ENCODE data around the gene MOXD1.

MOXD1 gene

GRCh38 chr6:132298344-132298949 is 102.8 kb downstream of the MOXD1 start:
- no peak overlapping the region for H3K27ac ChIP-seq (ENCODE audit: low read depth, low read length)
- H3K36me3 ChIP-seq (ENCODE audit: insufficient read depth, low read length) = no peaks in the 10 kb centered on the region
- H3K27me3 ChIP-seq (ENCODE audit: control insufficient read depth in 1 of 2, insufficient read depth in 2 of 2, low read length in 2 of 2) = no peaks in the 10 kb centered on the region
- no peak overlapping the region for H3K4me3 ChIP-seq (ENCODE audit: low read depth in 1 of 2, low read length in 2 of 2)
- H3K9ac ChIP-seq (ENCODE audit: low read length) = no peak overlapping the region
- no peaks in the 10 kb centered on the region for H3K9me3 ChIP-seq (ENCODE audit: low read length)
- H3K4me1 ChIP-seq (ENCODE audit: insufficient read depth, low read length) = no peaks in the 10 kb centered on the region

GRCh38 chr6:132289756-132290155 is 111.5 kb downstream of the MOXD1 start:
- Histone ChIP-seq H3K27ac (ENCODE audit: low read depth, low read length) (no peak overlapping the region), H3K4me3 (ENCODE audit: low read depth in 1 of 2, low read length in 2 of 2) (no peak overlapping the region), H3K27me3 (ENCODE audit: control insufficient read depth in 1 of 2, insufficient read depth in 2 of 2, low read length in 2 of 2) (no peaks in the 10 kb centered on the region), H3K9ac (ENCODE audit: low read length) (no peak overlapping the region), H3K4me1 (ENCODE audit: insufficient read depth, low read length) (no peaks in the 10 kb centered on the region), H3K9me3 (ENCODE audit: low read length) (no peaks in the 10 kb centered on the region), H3K36me3 (ENCODE audit: insufficient read depth, low read length) (no peaks in the 10 kb centered on the region)

- Histone ChIP-seq H3K27ac (ENCODE audit: low read depth, low read length) (no peak overlapping the region), H3K4me3 (ENCODE audit: low read depth in 1 of 2, low read length in 2 of 2) (no peak overlapping the region), H3K4me1 (ENCODE audit: insufficient read depth, low read length) (no peaks in the 10 kb centered on the region), H3K27me3 (ENCODE audit: control insufficient read depth in 1 of 2, insufficient read depth in 2 of 2, low read length in 2 of 2) (no peaks in the 10 kb centered on the region), H3K36me3 (ENCODE audit: insufficient read depth, low read length) (no peaks in the 10 kb centered on the region), H3K9me3 (ENCODE audit: low read length) (no peaks in the 10 kb centered on the region), H3K9ac (ENCODE audit: low read length) (no peak overlapping the region)
Observed at GRCh38 chr6:132287101-132287500, 114.2 kb downstream of the MOXD1 start.

GRCh38 chr6:132286298-132287019 is 114.8 kb downstream of the MOXD1 start:
- Histone ChIP-seq H3K27me3 (ENCODE audit: control insufficient read depth in 1 of 2, insufficient read depth in 2 of 2, low read length in 2 of 2) (no peaks in the 10 kb centered on the region), H3K4me1 (ENCODE audit: insufficient read depth, low read length) (no peaks in the 10 kb centered on the region), H3K27ac (ENCODE audit: low read depth, low read length) (no peak overlapping the region), H3K4me3 (ENCODE audit: low read depth in 1 of 2, low read length in 2 of 2) (no peak overlapping the region), H3K9me3 (ENCODE audit: low read length) (no peaks in the 10 kb centered on the region), H3K36me3 (ENCODE audit: insufficient read depth, low read length) (no peaks in the 10 kb centered on the region), H3K9ac (ENCODE audit: low read length) (no peak overlapping the region)

GRCh38 chr6:132285004-132285780 is 116.1 kb downstream of the MOXD1 start:
- Histone ChIP-seq H3K9ac (ENCODE audit: low read length) (no peak overlapping the region), H3K4me3 (ENCODE audit: low read depth in 1 of 2, low read length in 2 of 2) (no peak overlapping the region), H3K27me3 (ENCODE audit: control insufficient read depth in 1 of 2, insufficient read depth in 2 of 2, low read length in 2 of 2) (no peaks in the 10 kb centered on the region), H3K9me3 (ENCODE audit: low read length) (no peaks in the 10 kb centered on the region), H3K36me3 (ENCODE audit: insufficient read depth, low read length) (no peaks in the 10 kb centered on the region), H3K4me1 (ENCODE audit: insufficient read depth, low read length) (no peaks in the 10 kb centered on the region), H3K27ac (ENCODE audit: low read depth, low read length) (no peak overlapping the region)

GRCh38 chr6:132282696-132283095 is 118.6 kb downstream of the MOXD1 start:
- Histone ChIP-seq H3K9ac (ENCODE audit: low read length) (no peak overlapping the region), H3K27ac (ENCODE audit: low read depth, low read length) (no peak overlapping the region), H3K36me3 (ENCODE audit: insufficient read depth, low read length) (no peaks in the 10 kb centered on the region), H3K4me3 (ENCODE audit: low read depth in 1 of 2, low read length in 2 of 2) (no peak overlapping the region), H3K27me3 (ENCODE audit: control insufficient read depth in 1 of 2, insufficient read depth in 2 of 2, low read length in 2 of 2) (no peaks in the 10 kb centered on the region), H3K4me1 (ENCODE audit: insufficient read depth, low read length) (no peaks in the 10 kb centered on the region), H3K9me3 (ENCODE audit: low read length) (no peaks in the 10 kb centered on the region)

- H3K9me3 ChIP-seq (ENCODE audit: low read length) = no peaks in the 10 kb centered on the region
- no peaks in the 10 kb centered on the region for H3K36me3 ChIP-seq (ENCODE audit: insufficient read depth, low read length)
- H3K9ac ChIP-seq (ENCODE audit: low read length) = no peak overlapping the region
- H3K27ac ChIP-seq (ENCODE audit: low read depth, low read length) = no peak overlapping the region
- H3K4me3 ChIP-seq (ENCODE audit: low read depth in 1 of 2, low read length in 2 of 2) = no peak overlapping the region
- no peaks in the 10 kb centered on the region for H3K4me1 ChIP-seq (ENCODE audit: insufficient read depth, low read length)
- H3K27me3 ChIP-seq (ENCODE audit: control insufficient read depth in 1 of 2, insufficient read depth in 2 of 2, low read length in 2 of 2) = no peaks in the 10 kb centered on the region
Observed at GRCh38 chr6:132280436-132280835, 120.8 kb downstream of the MOXD1 start.

GRCh38 chr6:132279592-132280139 is 121.6 kb downstream of the MOXD1 start:
- no peaks in the 10 kb centered on the region for H3K27me3 ChIP-seq (ENCODE audit: control insufficient read depth in 1 of 2, insufficient read depth in 2 of 2, low read length in 2 of 2)
- no peaks in the 10 kb centered on the region for H3K4me1 ChIP-seq (ENCODE audit: insufficient read depth, low read length)
- H3K4me3 ChIP-seq (ENCODE audit: low read depth in 1 of 2, low read length in 2 of 2) = peak overlapping the region; percentile 25 to 71

GRCh38 chr6:132275066-132275970 is 126.0 kb downstream of the MOXD1 start:
- no peak overlapping the region for H3K9ac ChIP-seq (ENCODE audit: low read length)
- H3K36me3 ChIP-seq (ENCODE audit: insufficient read depth, low read length) = no peaks in the 10 kb centered on the region
- H3K9me3 ChIP-seq (ENCODE audit: low read length) = no peaks in the 10 kb centered on the region
- no peak overlapping the region for H3K4me3 ChIP-seq (ENCODE audit: low read depth in 1 of 2, low read length in 2 of 2)
- no peaks in the 10 kb centered on the region for H3K4me1 ChIP-seq (ENCODE audit: insufficient read depth, low read length)
- no peak overlapping the region for H3K27ac ChIP-seq (ENCODE audit: low read depth, low read length)
- no peaks in the 10 kb centered on the region for H3K27me3 ChIP-seq (ENCODE audit: control insufficient read depth in 1 of 2, insufficient read depth in 2 of 2, low read length in 2 of 2)

More at GRCh38 chr6:132279592-132280139, 121.6 kb downstream of the MOXD1 start:
- H3K36me3 ChIP-seq (ENCODE audit: insufficient read depth, low read length) = no peaks in the 10 kb centered on the region
- H3K9ac ChIP-seq (ENCODE audit: low read length) = no peak overlapping the region
- H3K9me3 ChIP-seq (ENCODE audit: low read length) = no peaks in the 10 kb centered on the region
- no peak overlapping the region for H3K27ac ChIP-seq (ENCODE audit: low read depth, low read length)

- H3K4me3 ChIP-seq (ENCODE audit: low read depth in 1 of 2, low read length in 2 of 2) = no peak overlapping the region
- H3K27me3 ChIP-seq (ENCODE audit: control insufficient read depth in 1 of 2, insufficient read depth in 2 of 2, low read length in 2 of 2) = no peaks in the 10 kb centered on the region
- H3K4me1 ChIP-seq (ENCODE audit: insufficient read depth, low read length) = no peaks in the 10 kb centered on the region
- H3K9me3 ChIP-seq (ENCODE audit: low read length) = no peaks in the 10 kb centered on the region
- no peaks in the 10 kb centered on the region for H3K36me3 ChIP-seq (ENCODE audit: insufficient read depth, low read length)
- no peak overlapping the region for H3K27ac ChIP-seq (ENCODE audit: low read depth, low read length)
- no peak overlapping the region for H3K9ac ChIP-seq (ENCODE audit: low read length)
Observed at GRCh38 chr6:132272776-132273175, 128.5 kb downstream of the MOXD1 start.
